Lung (tissue), 12 donors: ENCODE measurements around the gene TPGS2. TPM values are rescaled to one million over a fixed set of nuclear protein-coding genes. Genes with fewer than 3 reads are reported as not detected.

Experiments used
- ATAC-seq: fragments of 200-7000 bp; cut with Tn5 transposase; one replicate; pipeline ENCODE4 v1.9.1; 2020; ENCODE audit warnings: moderate number of reproducible peaks; ENCODE audit not compliant: insufficient read depth, low FRiP score
- DNase-seq, 3 donors: peaks; one replicate each; pipeline ENCODE4 v3.0.0-alpha.2; 2013 to 2017
- H3K27ac ChIP-seq, 2 donors: one replicate each; pipeline ENCODE4 v1.5.1; 2013; ENCODE audit warnings: mild to moderate bottlenecking in 2 of 2, moderate library complexity in 2 of 2, control low read depth in 1 of 2, inconsistent platforms in 1 of 2, low read depth in 1 of 2, low read length in 1 of 2
- H3K27me3 ChIP-seq, 3 donors: one replicate each; pipeline ENCODE4 v1.5.1; 2013; ENCODE audit warnings: low read length in 2 of 3; ENCODE audit not compliant: control insufficient read depth in 3 of 3, insufficient read depth in 3 of 3
- H3K36me3 ChIP-seq, 4 donors: one replicate each; pipeline ENCODE4 v1.5.1; 2013; ENCODE audit warnings: low read length in 4 of 4, mild to moderate bottlenecking in 1 of 4, moderate library complexity in 1 of 4; ENCODE audit not compliant: control insufficient read depth in 4 of 4, insufficient read depth in 4 of 4
- H3K4me1 ChIP-seq, 5 donors: one replicate each; pipeline ENCODE4 v1.5.1; 2013; ENCODE audit warnings: low read length in 5 of 5, mild to moderate bottlenecking in 2 of 5, moderate library complexity in 1 of 5; ENCODE audit not compliant: control insufficient read depth in 5 of 5, insufficient read depth in 5 of 5
- H3K4me3 ChIP-seq: one replicate; pipeline ENCODE4 v1.5.1; 2013; ENCODE audit warnings: mild to moderate bottlenecking, control low read depth, moderate library complexity
- H3K9ac ChIP-seq, 2 donors: one replicate each; pipeline ENCODE4 v1.5.1; 2013; ENCODE audit warnings: low read length in 2 of 2, control low read depth in 1 of 2; ENCODE audit not compliant: insufficient read depth in 1 of 2
- H3K9me3 ChIP-seq, 4 donors: one replicate each; pipeline ENCODE4 v1.5.1; 2013; ENCODE audit warnings: low read length in 3 of 4, mild to moderate bottlenecking in 1 of 4, moderate library complexity in 1 of 4; ENCODE audit not compliant: control insufficient read depth in 4 of 4, insufficient read depth in 3 of 4
- CTCF ChIP-seq: IDR thresholded peaks from 2 replicates; pipeline ENCODE4 v1.5.1; 2012; ENCODE audit warnings: mild to moderate bottlenecking; ENCODE audit errors: control extremely low read depth, extremely low read depth
- WGBS, 2 donors: extraction: QIAGEN DNeasy Blood & Tissue Kit; methylation state at CpG; one replicate each; pipeline ENCODE4 v1.1.7; 2013; 5-methylcytosine and 5-hydroxymethylcytosine counted together
- polyA plus RNA-seq, 2 donors: library from polyadenylated mRNA; stranded (reverse); fragments of 200-250 nt; gene quantifications; one replicate each; pipeline ENCODE4 v1.2.1, GENCODE V29; 2013
- total RNA-seq, 2 donors: library from RNA; depleted of rRNA in 1 of 2; stranded (reverse); fragments of >200 nt in 1 of 2; gene quantifications; one replicate each; pipeline ENCODE4 v1.2.1, GENCODE V29; 2014 to 2021
- donor health status: control.
- donor health status: control.
- donor health status: Bipolar disorder and iron deficiency.
- donor health status: healthy.
- donor health status: DM: yes; HTN: yes; CAD: no.

TPGS2 gene
- total and polyA plus RNA-seq, 4 donors: 45.5 to 122 (median 58.5) TPM

- ATAC-seq (no peak), DNase-seq (no peak)
- H3K27ac ChIP-seq: no peak overlapping the region
- WGBS, 2 donors: 69 to 71% methylated on average over 2 of the region's 2 CpGs
- H3K36me3 ChIP-seq: peaks cover 0 to 18% (median 8%) of the 10 kb centered on the region in 4 donors
- peaks cover 0 to 2% (median under 1%) of the 10 kb centered on the region in 4 donors for H3K9me3 ChIP-seq
- H3K4me1 ChIP-seq: peaks cover 0 to 1% (median 0%) of the 10 kb centered on the region in 5 donors
- H3K4me3 ChIP-seq: no peak overlapping the region
- H3K27me3 ChIP-seq: no peaks in the 10 kb centered on the region
- H3K9ac ChIP-seq: no peak overlapping the region
- no peak for TF ChIP-seq CTCF
These were observed 22.4 kb upstream of the TPGS2 start for GRCh38 chr18:36851202-36851590.

GRCh38 chr18:36850527-36851201 is 21.9 kb upstream of the TPGS2 start:
- Histone ChIP-seq H3K36me3 (peaks cover 0 to 18% (median 8%) of the 10 kb centered on the region in 4 donors), H3K9me3 (peaks cover 0 to 2% (median under 1%) of the 10 kb centered on the region in 4 donors), H3K27ac (no peak overlapping the region), H3K9ac (no peak overlapping the region), H3K27me3 (no peaks in the 10 kb centered on the region), H3K4me1 (peaks cover 0 to 1% (median 0%) of the 10 kb centered on the region in 5 donors), H3K4me3 (no peak overlapping the region)
- TF ChIP-seq CTCF: no peak
- WGBS, 2 donors: 72 to 86% methylated on average over 1 of the region's 1 CpG
- DNase-seq: no peak
- ATAC-seq: peak; percentile 69

- Histone ChIP-seq H3K36me3 (peaks cover 0 to 18% (median 8%) of the 10 kb centered on the region in 4 donors), H3K9me3 (peaks cover 0 to 2% (median under 1%) of the 10 kb centered on the region in 4 donors), H3K4me1 (peaks cover 0 to 1% (median 0%) of the 10 kb centered on the region in 5 donors), H3K9ac (no peak overlapping the region), H3K27me3 (no peaks in the 10 kb centered on the region), H3K4me3 (no peak overlapping the region), H3K27ac (no peak overlapping the region)
- DNase-seq: peak in 1 of 3 donors; percentile 53
- TF ChIP-seq CTCF: no peak
- WGBS, 2 donors: 46 to 66% methylated on average over 2 of the region's 2 CpGs
- no peak for ATAC-seq
These were observed 20.6 kb upstream of the TPGS2 start for GRCh38 chr18:36849288-36850006.
